Liver (tissue), 9 donors: ENCODE results near the gene PCDHGA9. TPM values are rescaled to one million over a fixed set of nuclear protein-coding genes. Genes with fewer than 3 reads are reported as not detected.

Experiments
- DNase-seq: peaks from one replicate; pipeline ENCODE4 v3.0.0-alpha.2; 2017; ENCODE audit warnings: low spot score
- H3K27ac ChIP-seq, 2 donors: one replicate each; pipeline ENCODE4 v1.7.0; 2013; ENCODE audit warnings: inconsistent platforms in 2 of 2, low read length in 2 of 2, control low read depth in 1 of 2, low read depth in 1 of 2, mild to moderate bottlenecking in 1 of 2
- H3K27me3 ChIP-seq, 4 donors: one replicate each; pipeline versions ENCODE4 v1.6.1 to v1.7.0; 2013; ENCODE audit warnings: low read length in 3 of 4, inconsistent platforms in 1 of 4, mild to moderate bottlenecking in 1 of 4, moderate library complexity in 1 of 4; ENCODE audit not compliant: control insufficient read depth in 4 of 4, insufficient read depth in 4 of 4
- H3K36me3 ChIP-seq, 4 donors: one replicate each; pipeline versions ENCODE4 v1.6.1 to v1.7.0; 2013; ENCODE audit warnings: low read length in 3 of 4, mild to moderate bottlenecking in 3 of 4, low read depth in 1 of 4, moderate library complexity in 1 of 4; ENCODE audit not compliant: control insufficient read depth in 4 of 4, insufficient read depth in 3 of 4
- H3K4me1 ChIP-seq, 4 donors: one replicate each; pipeline versions ENCODE4 v1.6.1 to v1.7.0; 2013; ENCODE audit warnings: low read length in 3 of 4, mild to moderate bottlenecking in 3 of 4, moderate library complexity in 1 of 4; ENCODE audit not compliant: control insufficient read depth in 4 of 4, insufficient read depth in 4 of 4
- H3K4me3 ChIP-seq, 3 donors: one replicate each; pipeline versions ENCODE4 v1.6.1 to v1.7.0; 2013; ENCODE audit warnings: low read length in 3 of 3, control low read depth in 1 of 3, low read depth in 1 of 3, mild to moderate bottlenecking in 1 of 3
- H3K9ac ChIP-seq, 2 donors: one replicate each; pipeline ENCODE4 v1.7.0; 2013; ENCODE audit warnings: low read length in 2 of 2, mild to moderate bottlenecking in 2 of 2, moderate library complexity in 2 of 2, control low read depth in 1 of 2, low read depth in 1 of 2
- H3K9me3 ChIP-seq, 4 donors: one replicate each; pipeline versions ENCODE4 v1.6.1 to v1.7.0; 2013; ENCODE audit warnings: low read length in 3 of 4; ENCODE audit not compliant: control insufficient read depth in 4 of 4
- EGR1 ChIP-seq, 2 donors: IDR thresholded peaks; 2 replicates each; pipeline ENCODE4 v1.6.1; 2016 to 2018; ENCODE audit warnings: antibody characterized with exemption in 2 of 2, low read depth in 2 of 2
- FOXA1 ChIP-seq: IDR thresholded peaks from 2 replicates; pipeline ENCODE4 v1.6.1; 2016; ENCODE audit warnings: antibody characterized with exemption
- FOXA2 ChIP-seq: IDR thresholded peaks from 2 replicates; pipeline ENCODE4 v1.6.1; 2016; ENCODE audit warnings: antibody characterized with exemption
- GABPA ChIP-seq, 2 donors: IDR thresholded peaks in 1 of 2; conservative IDR thresholded peaks in 1 of 2; 2 replicates each; pipeline ENCODE4 v1.6.1; 2016; ENCODE audit warnings: antibody characterized with exemption in 2 of 2, mild to moderate bottlenecking in 1 of 2, moderate library complexity in 1 of 2
- HNF4A ChIP-seq, 2 donors: conservative IDR thresholded peaks; 2 replicates each; pipeline ENCODE4 v1.6.1; 2016; ENCODE audit warnings: antibody characterized with exemption in 2 of 2, mild to moderate bottlenecking in 2 of 2
- HNF4G ChIP-seq: IDR thresholded peaks from 2 replicates; pipeline ENCODE4 v1.6.1; 2016; ENCODE audit warnings: antibody characterized with exemption
- JUND ChIP-seq, 2 donors: IDR thresholded peaks; 2 replicates each; pipeline ENCODE4 v1.6.1; 2016; ENCODE audit warnings: antibody characterized with exemption in 2 of 2
- NR2F2 ChIP-seq: IDR thresholded peaks from 2 replicates; pipeline ENCODE4 v1.6.1; 2016; ENCODE audit warnings: antibody characterized with exemption
- RAD21 ChIP-seq, 2 donors: IDR thresholded peaks; 2 replicates each; pipeline ENCODE4 v1.6.1; 2016; ENCODE audit warnings: antibody characterized with exemption in 2 of 2, mild to moderate bottlenecking in 2 of 2
- RXRA ChIP-seq, 2 donors: IDR thresholded peaks; 2 replicates each; pipeline ENCODE4 v1.6.1; 2017 to 2018; ENCODE audit warnings: antibody characterized with exemption in 2 of 2, mild to moderate bottlenecking in 1 of 2
- SP1 ChIP-seq: IDR thresholded peaks from 2 replicates; pipeline ENCODE4 v1.6.1; 2018; ENCODE audit warnings: antibody characterized with exemption, mild to moderate bottlenecking
- TAF1 ChIP-seq: conservative IDR thresholded peaks from 2 replicates; pipeline ENCODE4 v1.6.1; 2016; ENCODE audit warnings: antibody characterized with exemption, mild to moderate bottlenecking
- YY1 ChIP-seq: IDR thresholded peaks from 2 replicates; pipeline ENCODE4 v1.6.1; 2016; ENCODE audit warnings: antibody characterized with exemption, mild to moderate bottlenecking
- WGBS: extraction: QIAGEN DNeasy Blood & Tissue Kit; methylation state at CpG from one replicate; pipeline ENCODE4 v1.1.7; 2013; 5-methylcytosine and 5-hydroxymethylcytosine counted together
- polyA plus RNA-seq, 2 donors: library from polyadenylated mRNA; stranded (reverse) in 1 of 2; unstranded in 1 of 2; fragments of 200-250 nt in 1 of 2; fragments of >200 nt in 1 of 2; fragmentation: Nextera tagmentation in 1 of 2; extraction: Ambion mirVana in 1 of 2; gene quantifications; one replicate each; pipeline versions ENCODE4 v1.2.1 to v1.2.3, GENCODE V29; 2013 to 2015
- total RNA-seq, 2 donors: library from RNA; depleted of rRNA; stranded (reverse); fragments of >200 nt; gene quantifications; one replicate each; pipeline ENCODE4 v1.2.3, GENCODE V29; 2014
- TF ChIP-seq, protein P1 (sequence below): IDR thresholded peaks from 2 replicates; pipeline ENCODE4 v1.6.1; 2016; ENCODE audit warnings: antibody characterized with exemption
- TF ChIP-seq, protein P2 (sequence below): IDR thresholded peaks from 2 replicates; pipeline ENCODE4 v1.6.1; 2016; ENCODE audit warnings: antibody characterized with exemption
- TF ChIP-seq, protein P3 (sequence below): fragments of 150-350 bp; IDR thresholded peaks from 2 replicates; pipeline ENCODE4 v1.5.1; 2017; ENCODE audit warnings: improper control_type of control experiment, low read depth, low read length; ENCODE audit not compliant: missing input control
- TF ChIP-seq, protein P4 (sequence below): IDR thresholded peaks from 2 replicates; pipeline ENCODE4 v1.6.1; 2016; ENCODE audit warnings: antibody characterized with exemption, mild to moderate bottlenecking
- TF ChIP-seq, protein P5 (sequence below): IDR thresholded peaks from 2 replicates; pipeline ENCODE4 v1.6.1; 2016; ENCODE audit warnings: antibody characterized with exemption
- donor health status: healthy.
- donor health status: healthy.
- donor health status: healthy.
- donor health status: healthy.
- donor health status: healthy.

PCDHGA9 gene
- total and polyA plus RNA-seq, 4 donors, result 0.11 to 2.8 (median 0.57) TPM

DNA sequence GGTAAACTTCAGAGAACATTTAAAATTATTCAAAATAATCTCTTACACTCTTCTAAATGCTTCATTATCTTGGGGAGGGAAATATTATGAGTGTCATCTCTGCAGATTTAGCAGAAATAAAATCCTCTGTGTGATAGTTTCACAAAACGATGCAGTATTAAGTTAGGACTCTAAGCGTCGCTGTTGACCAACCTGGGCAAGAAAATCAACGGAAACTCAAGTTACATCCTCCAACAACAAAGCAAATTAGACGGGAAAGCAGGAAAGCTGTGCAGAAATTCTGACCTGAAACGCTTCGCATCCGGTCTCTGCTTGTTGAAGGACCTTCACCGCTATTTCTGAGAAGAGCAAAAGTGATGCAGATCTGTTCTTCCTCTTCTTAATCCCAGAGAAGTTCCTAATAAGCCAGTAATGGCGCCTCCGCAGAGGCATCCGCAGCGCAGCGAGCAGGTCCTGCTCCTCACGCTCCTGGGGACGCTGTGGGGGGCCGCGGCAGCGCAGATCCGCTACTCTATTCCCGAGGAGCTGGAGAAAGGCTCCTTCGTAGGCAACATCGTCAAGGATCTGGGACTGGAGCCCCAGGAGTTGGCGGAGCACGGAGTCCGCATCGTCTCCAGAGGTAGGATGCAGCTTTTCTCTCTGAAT, 28.8 kb upstream of the PCDHGA9 start, which contains the start of gene PCDHGA6:
Gene PCDHGA6 (plus strand): TSS at position 219 of the 645 bp plus-strand sequence. CDS start 193 bp downstream, at position 412.
- Histone ChIP-seq H3K27me3 (peaks cover 0 to 5% (median 0%) of the 10 kb centered on the region in 4 donors), H3K9ac (no peak within 1 kb of the TSS), H3K36me3 (no peaks in the 10 kb centered on the region), H3K4me1 (no peaks in the 10 kb centered on the region), H3K27ac (no peak within 1 kb of the TSS), H3K4me3 (peak within 1 kb of the TSS in 2 of 3 donors; percentile 23 to 46), H3K9me3 (peaks cover 37 to 83% (median 56%) of the 10 kb centered on the region in 4 donors)
- TF ChIP-seq HNF4A (conservative IDR thresholded peaks at IDR 0.05) (no peak), FOXA2 (no peak), EGR1 (IDR thresholded peaks at IDR 0.05; ENCODE audit: low read depth in 2 of 2) (no peak), YY1 (no peak), RXRA (IDR thresholded peaks at IDR 0.05) (no peak), NR2F2 (no peak), FOXA1 (no peak), RAD21 (IDR thresholded peaks at IDR 0.05) (peak; percentile 9 to 22), SP1 (no peak), HNF4G (no peak), TAF1 (no peak)
- TF ChIP-seq, protein P1, sequence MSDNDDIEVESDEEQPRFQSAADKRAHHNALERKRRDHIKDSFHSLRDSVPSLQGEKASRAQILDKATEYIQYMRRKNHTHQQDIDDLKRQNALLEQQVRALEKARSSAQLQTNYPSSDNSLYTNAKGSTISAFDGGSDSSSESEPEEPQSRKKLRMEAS, result no peak
- TF ChIP-seq, protein P2, sequence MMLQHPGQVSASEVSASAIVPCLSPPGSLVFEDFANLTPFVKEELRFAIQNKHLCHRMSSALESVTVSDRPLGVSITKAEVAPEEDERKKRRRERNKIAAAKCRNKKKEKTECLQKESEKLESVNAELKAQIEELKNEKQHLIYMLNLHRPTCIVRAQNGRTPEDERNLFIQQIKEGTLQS, result no peak
- TF ChIP-seq, protein P3, sequence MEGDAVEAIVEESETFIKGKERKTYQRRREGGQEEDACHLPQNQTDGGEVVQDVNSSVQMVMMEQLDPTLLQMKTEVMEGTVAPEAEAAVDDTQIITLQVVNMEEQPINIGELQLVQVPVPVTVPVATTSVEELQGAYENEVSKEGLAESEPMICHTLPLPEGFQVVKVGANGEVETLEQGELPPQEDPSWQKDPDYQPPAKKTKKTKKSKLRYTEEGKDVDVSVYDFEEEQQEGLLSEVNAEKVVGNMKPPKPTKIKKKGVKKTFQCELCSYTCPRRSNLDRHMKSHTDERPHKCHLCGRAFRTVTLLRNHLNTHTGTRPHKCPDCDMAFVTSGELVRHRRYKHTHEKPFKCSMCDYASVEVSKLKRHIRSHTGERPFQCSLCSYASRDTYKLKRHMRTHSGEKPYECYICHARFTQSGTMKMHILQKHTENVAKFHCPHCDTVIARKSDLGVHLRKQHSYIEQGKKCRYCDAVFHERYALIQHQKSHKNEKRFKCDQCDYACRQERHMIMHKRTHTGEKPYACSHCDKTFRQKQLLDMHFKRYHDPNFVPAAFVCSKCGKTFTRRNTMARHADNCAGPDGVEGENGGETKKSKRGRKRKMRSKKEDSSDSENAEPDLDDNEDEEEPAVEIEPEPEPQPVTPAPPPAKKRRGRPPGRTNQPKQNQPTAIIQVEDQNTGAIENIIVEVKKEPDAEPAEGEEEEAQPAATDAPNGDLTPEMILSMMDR, result peak; percentile 13
- TF ChIP-seq, protein P4, sequence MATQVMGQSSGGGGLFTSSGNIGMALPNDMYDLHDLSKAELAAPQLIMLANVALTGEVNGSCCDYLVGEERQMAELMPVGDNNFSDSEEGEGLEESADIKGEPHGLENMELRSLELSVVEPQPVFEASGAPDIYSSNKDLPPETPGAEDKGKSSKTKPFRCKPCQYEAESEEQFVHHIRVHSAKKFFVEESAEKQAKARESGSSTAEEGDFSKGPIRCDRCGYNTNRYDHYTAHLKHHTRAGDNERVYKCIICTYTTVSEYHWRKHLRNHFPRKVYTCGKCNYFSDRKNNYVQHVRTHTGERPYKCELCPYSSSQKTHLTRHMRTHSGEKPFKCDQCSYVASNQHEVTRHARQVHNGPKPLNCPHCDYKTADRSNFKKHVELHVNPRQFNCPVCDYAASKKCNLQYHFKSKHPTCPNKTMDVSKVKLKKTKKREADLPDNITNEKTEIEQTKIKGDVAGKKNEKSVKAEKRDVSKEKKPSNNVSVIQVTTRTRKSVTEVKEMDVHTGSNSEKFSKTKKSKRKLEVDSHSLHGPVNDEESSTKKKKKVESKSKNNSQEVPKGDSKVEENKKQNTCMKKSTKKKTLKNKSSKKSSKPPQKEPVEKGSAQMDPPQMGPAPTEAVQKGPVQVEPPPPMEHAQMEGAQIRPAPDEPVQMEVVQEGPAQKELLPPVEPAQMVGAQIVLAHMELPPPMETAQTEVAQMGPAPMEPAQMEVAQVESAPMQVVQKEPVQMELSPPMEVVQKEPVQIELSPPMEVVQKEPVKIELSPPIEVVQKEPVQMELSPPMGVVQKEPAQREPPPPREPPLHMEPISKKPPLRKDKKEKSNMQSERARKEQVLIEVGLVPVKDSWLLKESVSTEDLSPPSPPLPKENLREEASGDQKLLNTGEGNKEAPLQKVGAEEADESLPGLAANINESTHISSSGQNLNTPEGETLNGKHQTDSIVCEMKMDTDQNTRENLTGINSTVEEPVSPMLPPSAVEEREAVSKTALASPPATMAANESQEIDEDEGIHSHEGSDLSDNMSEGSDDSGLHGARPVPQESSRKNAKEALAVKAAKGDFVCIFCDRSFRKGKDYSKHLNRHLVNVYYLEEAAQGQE, result no peak
- no peak for DNase-seq
- WGBS, result 20% methylated on average over 27 of the region's 27 CpGs

GRCh38 chr5:141374627-141375026, 28.0 kb upstream of the PCDHGA9 start:
- Histone ChIP-seq H3K27me3 (peaks cover 0 to 5% (median 0%) of the 10 kb centered on the region in 4 donors), H3K9ac (no peak overlapping the region), H3K4me1 (no peaks in the 10 kb centered on the region), H3K27ac (no peak overlapping the region), H3K9me3 (peaks cover 37 to 78% (median 56%) of the 10 kb centered on the region in 4 donors), H3K36me3 (no peaks in the 10 kb centered on the region), H3K4me3 (peak overlapping the region in 1 of 3 donors; percentile 41)
- 46% methylated on average over 14 of the region's 14 CpGs for WGBS
- no peak for DNase-seq
- TF ChIP-seq JUND (IDR thresholded peaks at IDR 0.05) (no peak), EGR1 (IDR thresholded peaks at IDR 0.05; ENCODE audit: low read depth in 2 of 2) (no peak), SP1 (no peak), YY1 (no peak), RXRA (IDR thresholded peaks at IDR 0.05) (no peak), FOXA1 (no peak), NR2F2 (no peak), GABPA (IDR thresholded peaks at IDR 0.05 in 1 of 2, conservative IDR thresholded peaks at IDR 0.05 in 1 of 2) (no peak), HNF4A (conservative IDR thresholded peaks at IDR 0.05) (no peak)
- TF ChIP-seq, protein P5, sequence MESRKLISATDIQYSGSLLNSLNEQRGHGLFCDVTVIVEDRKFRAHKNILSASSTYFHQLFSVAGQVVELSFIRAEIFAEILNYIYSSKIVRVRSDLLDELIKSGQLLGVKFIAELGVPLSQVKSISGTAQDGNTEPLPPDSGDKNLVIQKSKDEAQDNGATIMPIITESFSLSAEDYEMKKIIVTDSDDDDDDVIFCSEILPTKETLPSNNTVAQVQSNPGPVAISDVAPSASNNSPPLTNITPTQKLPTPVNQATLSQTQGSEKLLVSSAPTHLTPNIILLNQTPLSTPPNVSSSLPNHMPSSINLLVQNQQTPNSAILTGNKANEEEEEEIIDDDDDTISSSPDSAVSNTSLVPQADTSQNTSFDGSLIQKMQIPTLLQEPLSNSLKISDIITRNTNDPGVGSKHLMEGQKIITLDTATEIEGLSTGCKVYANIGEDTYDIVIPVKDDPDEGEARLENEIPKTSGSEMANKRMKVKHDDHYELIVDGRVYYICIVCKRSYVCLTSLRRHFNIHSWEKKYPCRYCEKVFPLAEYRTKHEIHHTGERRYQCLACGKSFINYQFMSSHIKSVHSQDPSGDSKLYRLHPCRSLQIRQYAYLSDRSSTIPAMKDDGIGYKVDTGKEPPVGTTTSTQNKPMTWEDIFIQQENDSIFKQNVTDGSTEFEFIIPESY, result no peak
- TF ChIP-seq, protein P4, result no peak
- TF ChIP-seq, protein P1, result no peak
- TF ChIP-seq, protein P2, result no peak
